Loucy (cell line): ENCODE data around the gene RANBP6.

Experiments used
- H2AFZ ChIP-seq: fragments of 200-600 bp; sonication (generic); 2 replicates; pipeline ENCODE4 v1.6.0; 2016; ENCODE audit warnings: antibody characterized with exemption, mild to moderate bottlenecking, low read length, moderate library complexity
- H3F3A ChIP-seq: fragments of 200-600 bp; 2 replicates; pipeline ENCODE4 v1.6.0; 2016; ENCODE audit warnings: antibody characterized with exemption, low read depth, mild to moderate bottlenecking
- H3K27me3 ChIP-seq: fragments of 200-600 bp; sonication (generic); 2 replicates; pipeline ENCODE4 v1.6.1; 2014; ENCODE audit warnings: low read length, mild to moderate bottlenecking; ENCODE audit not compliant: insufficient read depth, poor library complexity, severe bottlenecking
- H3K36me3 ChIP-seq: fragments of 200-600 bp; sonication (generic); 2 replicates; pipeline ENCODE4 v1.6.1; 2016; ENCODE audit warnings: low read length; ENCODE audit not compliant: insufficient read depth
- H3K4me1 ChIP-seq: fragments of 200-600 bp; sonication (generic); 2 replicates; pipeline ENCODE4 v1.5.1; 2014; ENCODE audit warnings: low read length, mild to moderate bottlenecking; ENCODE audit not compliant: insufficient read depth, poor library complexity, severe bottlenecking
- H3K4me2 ChIP-seq: fragments of 200-600 bp; sonication (generic); 2 replicates; pipeline ENCODE4 v1.6.0; 2014; ENCODE audit warnings: antibody characterized with exemption, low read length, low read depth, mild to moderate bottlenecking; ENCODE audit not compliant: poor library complexity, severe bottlenecking
- H3K4me3 ChIP-seq: fragments of 200-600 bp; sonication (generic); 2 replicates; pipeline ENCODE4 v1.5.1; 2014; ENCODE audit warnings: low read length, mild to moderate bottlenecking, mixed read lengths; ENCODE audit not compliant: poor library complexity, severe bottlenecking
- H3K79me2 ChIP-seq: fragments of 200-600 bp; sonication (generic); 2 replicates; pipeline ENCODE4 v1.6.1; 2014; ENCODE audit warnings: low read length; ENCODE audit not compliant: insufficient read depth
- H3K9ac ChIP-seq: fragments of 200-600 bp; sonication (generic); 2 replicates; pipeline ENCODE4 v1.6.0; 2014; ENCODE audit warnings: mild to moderate bottlenecking, low read depth, low read length, moderate library complexity; ENCODE audit not compliant: poor library complexity, severe bottlenecking
- H3K9me2 ChIP-seq: fragments of 200-600 bp; sonication (generic); replicated peaks from 2 replicates; pipeline ENCODE4 v1.6.1; 2016; ENCODE audit warnings: low read depth, low read length, mixed read lengths
- H3K9me3 ChIP-seq: fragments of 200-600 bp; sonication (generic); 2 replicates; pipeline ENCODE4 v1.6.1; 2014; ENCODE audit warnings: mild to moderate bottlenecking, antibody characterized with exemption, low read length, low read depth; ENCODE audit not compliant: insufficient read depth
- H4K20me1 ChIP-seq: fragments of 200-600 bp; sonication (generic); 2 replicates; pipeline ENCODE4 v1.6.0; 2014; ENCODE audit warnings: antibody characterized with exemption, low read length, mild to moderate bottlenecking; ENCODE audit not compliant: insufficient read depth, poor library complexity, severe bottlenecking
- CTCF ChIP-seq: fragments of 200-600 bp; sonication (generic); conservative IDR thresholded peaks from 2 replicates; pipeline ENCODE4 v1.5.1; 2014; ENCODE audit warnings: mild to moderate bottlenecking, antibody characterized with exemption, low read length
- EZH2phosphoT487 ChIP-seq: fragments of 200-600 bp; IDR thresholded peaks from 2 replicates; pipeline ENCODE4 v1.6.1; 2018; ENCODE audit warnings: antibody characterized with exemption, mild to moderate bottlenecking, moderate library complexity, borderline replicate concordance

Gene RANBP6

GRCh38 chr9:6008169-6008979 lies 7.0 kb downstream of the RANBP6 start:
- peaks cover 56% of the 10 kb centered on the region for H4K20me1 ChIP-seq
- H3K9ac ChIP-seq, result peak overlapping the region; percentile 79
- peaks cover 58% of the 10 kb centered on the region for H3K4me1 ChIP-seq
- no peaks in the 10 kb centered on the region for H3K9me2 ChIP-seq
- peaks cover 80% of the 10 kb centered on the region for H3K79me2 ChIP-seq
- H3K36me3 ChIP-seq, result no peaks in the 10 kb centered on the region
- no peaks in the 10 kb centered on the region for H3K9me3 ChIP-seq
- peak overlapping the region; percentile 88 for H3K4me3 ChIP-seq
- peak overlapping the region; percentile 93 for H3K4me2 ChIP-seq
- H3K27me3 ChIP-seq, result no peaks in the 10 kb centered on the region
- H3F3A ChIP-seq, result peaks cover 7% of the 10 kb centered on the region
- H2AFZ ChIP-seq, result peak overlapping the region; percentile 78
- TF ChIP-seq CTCF (no peak), EZH2phosphoT487 (no peak)

GRCh38 chr9:6007770-6008168 lies 7.7 kb downstream of the RANBP6 start:
- H3K9me3 ChIP-seq, result no peaks in the 10 kb centered on the region
- TF ChIP-seq EZH2phosphoT487 (no peak), CTCF (no peak)
- peak overlapping the region; percentile 78 for H2AFZ ChIP-seq

GRCh38 chr9:6007058-6007769 lies 8.2 kb downstream of the RANBP6 start:
- Histone ChIP-seq H3K4me1 (peaks cover 56% of the 10 kb centered on the region), H3K9ac (peak overlapping the region; percentile 79), H3K79me2 (peaks cover 80% of the 10 kb centered on the region), H3K4me2 (peak overlapping the region; percentile 85), H3K27me3 (no peaks in the 10 kb centered on the region), H2AFZ (peak overlapping the region; percentile 68), H3K9me2 (no peaks in the 10 kb centered on the region), H3K4me3 (peak overlapping the region; percentile 88), H3K9me3 (no peaks in the 10 kb centered on the region), H3F3A (peaks cover 7% of the 10 kb centered on the region), H3K36me3 (no peaks in the 10 kb centered on the region), H4K20me1 (peaks cover 63% of the 10 kb centered on the region)
- TF ChIP-seq CTCF (no peak), EZH2phosphoT487 (no peak)

More at GRCh38 chr9:6007770-6008168, 7.7 kb downstream of the RANBP6 start:
- H3K4me3 ChIP-seq, result peak overlapping the region; percentile 88
- no peaks in the 10 kb centered on the region for H3K36me3 ChIP-seq
- peak overlapping the region; percentile 85 for H3K4me2 ChIP-seq
- peaks cover 7% of the 10 kb centered on the region for H3F3A ChIP-seq
- H3K9ac ChIP-seq, result peak overlapping the region; percentile 79
- no peaks in the 10 kb centered on the region for H3K27me3 ChIP-seq
- peaks cover 57% of the 10 kb centered on the region for H3K4me1 ChIP-seq
- no peaks in the 10 kb centered on the region for H3K9me2 ChIP-seq
- peaks cover 80% of the 10 kb centered on the region for H3K79me2 ChIP-seq
- peaks cover 60% of the 10 kb centered on the region for H4K20me1 ChIP-seq
